DND-41 (cell line): ENCODE measurements around the gene LINC01488.

Experiments
- ATAC-seq: fragments of 200-7000 bp; cut with Tn5 transposase; 3 replicates; pipeline ENCODE4 v1.9.1; 2021; ENCODE audit warnings: low read depth; ENCODE audit not compliant: insufficient read depth
- DNase-seq: peaks from one replicate; pipeline ENCODE4 v3.0.0-alpha.2; 2020
- H2AFZ ChIP-seq: 2 replicates; pipeline ENCODE4 v1.6.0; 2012; ENCODE audit warnings: low read depth, low read length
- H3K27ac ChIP-seq: 2 replicates; pipeline ENCODE4 v1.5.1; 2012; ENCODE audit warnings: low read length, inconsistent platforms
- H3K27me3 ChIP-seq: fragments of 200-600 bp; sonication (generic); 2 replicates; pipeline ENCODE4 v1.6.0; 2012; ENCODE audit warnings: low read length, mild to moderate bottlenecking, inconsistent platforms; ENCODE audit not compliant: insufficient read depth, poor library complexity
- H3K36me3 ChIP-seq: 2 replicates; pipeline ENCODE4 v1.5.1; 2012; ENCODE audit warnings: low read length, inconsistent platforms; ENCODE audit not compliant: insufficient read depth
- H3K4me1 ChIP-seq: 2 replicates; pipeline ENCODE4 v1.5.1; 2012; ENCODE audit warnings: mild to moderate bottlenecking, low read length; ENCODE audit not compliant: insufficient read depth
- H3K4me2 ChIP-seq: 2 replicates; pipeline ENCODE4 v1.6.0; 2012; ENCODE audit warnings: mild to moderate bottlenecking, moderate library complexity, low read length, inconsistent platforms; ENCODE audit not compliant: insufficient read depth
- H3K4me3 ChIP-seq, 2 experiments: fragments of 200-600 bp in 1 of 2; shearing (Covaris generic) in 1 of 2; 2 replicates each; pipeline ENCODE4 v1.5.1; 2012 to 2016; ENCODE audit warnings: inconsistent platforms in 2 of 2, low read length in 2 of 2, mild to moderate bottlenecking in 2 of 2, low read depth in 1 of 2, moderate library complexity in 1 of 2
- H3K79me2 ChIP-seq: 2 replicates; pipeline ENCODE4 v1.6.0; 2012; ENCODE audit warnings: low read length, inconsistent platforms; ENCODE audit not compliant: insufficient read depth
- H3K9ac ChIP-seq: 2 replicates; pipeline ENCODE4 v1.6.0; 2012; ENCODE audit warnings: low read depth, mild to moderate bottlenecking, inconsistent platforms, low read length, moderate library complexity
- H3K9me3 ChIP-seq: 2 replicates; pipeline ENCODE4 v1.5.1; 2012; ENCODE audit warnings: low read length, moderate library complexity, mild to moderate bottlenecking, inconsistent platforms; ENCODE audit not compliant: insufficient read depth, severe bottlenecking
- H4K20me1 ChIP-seq: 2 replicates; pipeline ENCODE4 v1.6.0; 2012; ENCODE audit warnings: low read length; ENCODE audit not compliant: insufficient read depth
- EZH2 ChIP-seq: IDR thresholded peaks from 3 replicates; pipeline ENCODE4 v1.6.1; 2012; ENCODE audit warnings: borderline replicate concordance, low read depth, mild to moderate bottlenecking, moderate library complexity, low read length, inconsistent platforms; ENCODE audit not compliant: severe bottlenecking
- TF ChIP-seq, protein P1 (sequence below): IDR thresholded peaks from 2 replicates; pipeline ENCODE4 v1.5.1; 2012; ENCODE audit warnings: borderline replicate concordance, low read length, moderate library complexity, mild to moderate bottlenecking; ENCODE audit not compliant: poor library complexity, severe bottlenecking; ENCODE audit errors: extremely low read depth

LINC01488 gene

GRCh38 chr11:69443968-69444364 is 37.5 kb upstream of the LINC01488 start:
- no peak overlapping the region for H3K4me2 ChIP-seq
- no peak overlapping the region for H2AFZ ChIP-seq
- no peaks in the 10 kb centered on the region for H3K36me3 ChIP-seq
- no peaks in the 10 kb centered on the region for H3K79me2 ChIP-seq
- no peaks in the 10 kb centered on the region for H3K27me3 ChIP-seq
- H4K20me1 ChIP-seq = no peaks in the 10 kb centered on the region; the same call in 1 of the 2 replicates
- H3K4me3 ChIP-seq = no peak overlapping the region
- TF ChIP-seq, protein P1, sequence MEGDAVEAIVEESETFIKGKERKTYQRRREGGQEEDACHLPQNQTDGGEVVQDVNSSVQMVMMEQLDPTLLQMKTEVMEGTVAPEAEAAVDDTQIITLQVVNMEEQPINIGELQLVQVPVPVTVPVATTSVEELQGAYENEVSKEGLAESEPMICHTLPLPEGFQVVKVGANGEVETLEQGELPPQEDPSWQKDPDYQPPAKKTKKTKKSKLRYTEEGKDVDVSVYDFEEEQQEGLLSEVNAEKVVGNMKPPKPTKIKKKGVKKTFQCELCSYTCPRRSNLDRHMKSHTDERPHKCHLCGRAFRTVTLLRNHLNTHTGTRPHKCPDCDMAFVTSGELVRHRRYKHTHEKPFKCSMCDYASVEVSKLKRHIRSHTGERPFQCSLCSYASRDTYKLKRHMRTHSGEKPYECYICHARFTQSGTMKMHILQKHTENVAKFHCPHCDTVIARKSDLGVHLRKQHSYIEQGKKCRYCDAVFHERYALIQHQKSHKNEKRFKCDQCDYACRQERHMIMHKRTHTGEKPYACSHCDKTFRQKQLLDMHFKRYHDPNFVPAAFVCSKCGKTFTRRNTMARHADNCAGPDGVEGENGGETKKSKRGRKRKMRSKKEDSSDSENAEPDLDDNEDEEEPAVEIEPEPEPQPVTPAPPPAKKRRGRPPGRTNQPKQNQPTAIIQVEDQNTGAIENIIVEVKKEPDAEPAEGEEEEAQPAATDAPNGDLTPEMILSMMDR = no peak
- TF ChIP-seq EZH2 = no peak
- no peak overlapping the region for H3K27ac ChIP-seq
- DNase-seq (no peak), ATAC-seq (no peak)
- H3K4me1 ChIP-seq = no peaks in the 10 kb centered on the region
- no peak overlapping the region for H3K9ac ChIP-seq
- no peaks in the 10 kb centered on the region for H3K9me3 ChIP-seq

DNA sequence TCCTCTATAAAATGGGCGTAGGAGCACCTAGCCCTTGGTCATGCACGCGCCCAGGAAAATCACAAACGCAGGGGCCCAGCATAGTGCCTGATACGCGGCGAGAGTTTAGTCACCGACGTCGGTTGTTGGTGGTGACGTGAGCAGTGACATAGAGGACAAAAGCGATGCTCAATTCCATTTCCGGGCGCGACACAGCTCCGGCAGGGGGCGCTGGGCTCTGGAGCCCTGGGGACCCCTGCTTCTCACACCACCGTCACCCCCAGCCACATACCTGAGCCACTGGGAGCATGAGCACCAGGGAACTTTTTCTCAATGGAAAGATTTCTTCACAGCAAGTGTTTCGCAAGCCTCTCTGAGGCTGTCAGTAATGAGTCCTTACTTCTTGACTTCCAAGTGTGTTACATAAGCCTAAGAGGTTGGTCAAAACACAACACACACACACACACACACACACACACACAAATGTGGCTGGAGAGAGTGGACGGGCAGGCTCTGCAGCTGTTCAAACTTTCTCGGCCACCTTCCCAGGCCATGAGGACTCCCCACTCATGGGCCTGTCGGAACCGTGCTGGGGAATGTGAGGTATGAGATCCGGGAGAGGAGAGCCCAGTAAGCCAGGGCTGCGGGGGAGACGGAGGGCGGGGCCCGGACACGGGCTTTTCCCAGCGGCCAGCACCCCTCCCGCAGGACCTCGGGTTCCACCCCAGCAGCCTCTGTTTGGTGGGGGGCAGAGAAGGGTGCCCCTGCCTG is 36.9 kb upstream of the LINC01488 start:
- DNase-seq = no peak
- no peaks in the 10 kb centered on the region; the same call in 1 of the 2 replicates for H4K20me1 ChIP-seq
- no peak overlapping the region for H3K4me3 ChIP-seq
- no peak for ATAC-seq
- no peaks in the 10 kb centered on the region for H3K4me1 ChIP-seq
- H3K36me3 ChIP-seq = no peaks in the 10 kb centered on the region
- no peak overlapping the region for H3K9ac ChIP-seq
- H3K9me3 ChIP-seq = no peaks in the 10 kb centered on the region
- H3K4me2 ChIP-seq = no peak overlapping the region
- H3K27me3 ChIP-seq = no peaks in the 10 kb centered on the region
- no peak overlapping the region for H2AFZ ChIP-seq
- TF ChIP-seq, protein P1 = no peak
- no peak for TF ChIP-seq EZH2
- H3K27ac ChIP-seq = no peak overlapping the region
- H3K79me2 ChIP-seq = no peaks in the 10 kb centered on the region

GRCh38 chr11:69445131-69445470 is 36.4 kb upstream of the LINC01488 start:
- Histone ChIP-seq H3K27me3 (no peaks in the 10 kb centered on the region), H3K4me3 (no peak overlapping the region), H3K4me2 (no peak overlapping the region), H3K9me3 (no peaks in the 10 kb centered on the region), H3K27ac (no peak overlapping the region), H3K79me2 (no peaks in the 10 kb centered on the region), H3K4me1 (no peaks in the 10 kb centered on the region), H2AFZ (no peak overlapping the region), H4K20me1 (no peaks in the 10 kb centered on the region; the same call in 1 of the 2 replicates), H3K36me3 (no peaks in the 10 kb centered on the region), H3K9ac (no peak overlapping the region)
- DNase-seq = no peak
- TF ChIP-seq, protein P1 = no peak
- no peak for TF ChIP-seq EZH2
- no peak for ATAC-seq
